Measurements from ENCODE around the gene CKM. TPM values are rescaled to one million over a fixed set of nuclear protein-coding genes. Genes with fewer than 3 reads are reported as not detected.

The CKM gene
- total RNA-seq, 1 donor from 2014 or later = 0.42 TPM

- TF ChIP-seq CTCF (IDR thresholded peaks at IDR 0.05; ENCODE audit: partially characterized antibody, unreplicated experiment) = no peak
- H3K36me3 Mint-ChIP-seq (ENCODE audit: unreplicated experiment) = peaks cover 9% of the 10 kb centered on the region
- peaks cover 9% of the 10 kb centered on the region for H3K9me3 Mint-ChIP-seq (ENCODE audit: unreplicated experiment)
- peaks cover under 1% of the 10 kb centered on the region for H3K4me1 Mint-ChIP-seq (ENCODE audit: low read depth, unreplicated experiment)
- DNase-seq = no peak
- no peak overlapping the region for H3K27ac Mint-ChIP-seq (ENCODE audit: unreplicated experiment)
- H3K27me3 Mint-ChIP-seq (ENCODE audit: unreplicated experiment) = peaks cover 9% of the 10 kb centered on the region
- no peak overlapping the region for H3K4me3 Mint-ChIP-seq (ENCODE audit: unreplicated experiment)
Measured at GRCh38 chr19:45299719-45300118, 23.0 kb downstream of the CKM start.

- Mint-ChIP-seq H3K27ac (ENCODE audit: unreplicated experiment) (no peak overlapping the region), H3K9me3 (ENCODE audit: unreplicated experiment) (peaks cover 1% of the 10 kb centered on the region), H3K4me1 (ENCODE audit: low read depth, unreplicated experiment) (peaks cover 3% of the 10 kb centered on the region), H3K27me3 (ENCODE audit: unreplicated experiment) (peaks cover 10% of the 10 kb centered on the region), H3K36me3 (ENCODE audit: unreplicated experiment) (peaks cover 14% of the 10 kb centered on the region), H3K4me3 (ENCODE audit: unreplicated experiment) (no peak overlapping the region)
- TF ChIP-seq CTCF (IDR thresholded peaks at IDR 0.05; ENCODE audit: partially characterized antibody, unreplicated experiment) = no peak
- no peak for DNase-seq
Measured at GRCh38 chr19:45298264-45298663, 24.4 kb downstream of the CKM start.

- Mint-ChIP-seq H3K9me3 (ENCODE audit: unreplicated experiment) (peaks cover 2% of the 10 kb centered on the region), H3K4me3 (ENCODE audit: unreplicated experiment) (no peak overlapping the region), H3K36me3 (ENCODE audit: unreplicated experiment) (peaks cover 16% of the 10 kb centered on the region), H3K27me3 (ENCODE audit: unreplicated experiment) (peaks cover 10% of the 10 kb centered on the region), H3K27ac (ENCODE audit: unreplicated experiment) (no peak overlapping the region), H3K4me1 (ENCODE audit: low read depth, unreplicated experiment) (peaks cover 3% of the 10 kb centered on the region)
- TF ChIP-seq CTCF (IDR thresholded peaks at IDR 0.05; ENCODE audit: partially characterized antibody, unreplicated experiment) = no peak
- no peak for DNase-seq
Measured at GRCh38 chr19:45297674-45298073, 25.0 kb downstream of the CKM start.

GRCh38 chr19:45296355-45296754 is 26.3 kb downstream of the CKM start:
- peaks cover 3% of the 10 kb centered on the region for H3K4me1 Mint-ChIP-seq (ENCODE audit: low read depth, unreplicated experiment)
- H3K27me3 Mint-ChIP-seq (ENCODE audit: unreplicated experiment) = peaks cover 10% of the 10 kb centered on the region
- no peak for DNase-seq
- no peak for TF ChIP-seq CTCF (IDR thresholded peaks at IDR 0.05; ENCODE audit: partially characterized antibody, unreplicated experiment)
- H3K4me3 Mint-ChIP-seq (ENCODE audit: unreplicated experiment) = no peak overlapping the region
- H3K9me3 Mint-ChIP-seq (ENCODE audit: unreplicated experiment) = peaks cover 3% of the 10 kb centered on the region
- H3K36me3 Mint-ChIP-seq (ENCODE audit: unreplicated experiment) = peaks cover 26% of the 10 kb centered on the region
- no peak overlapping the region for H3K27ac Mint-ChIP-seq (ENCODE audit: unreplicated experiment)

- no peak for TF ChIP-seq CTCF (IDR thresholded peaks at IDR 0.05; ENCODE audit: partially characterized antibody, unreplicated experiment)
- Mint-ChIP-seq H3K4me1 (ENCODE audit: low read depth, unreplicated experiment) (peaks cover 3% of the 10 kb centered on the region), H3K36me3 (ENCODE audit: unreplicated experiment) (peaks cover 26% of the 10 kb centered on the region), H3K4me3 (ENCODE audit: unreplicated experiment) (no peak overlapping the region), H3K9me3 (ENCODE audit: unreplicated experiment) (peaks cover 3% of the 10 kb centered on the region), H3K27ac (ENCODE audit: unreplicated experiment) (no peak overlapping the region), H3K27me3 (ENCODE audit: unreplicated experiment) (peaks cover 10% of the 10 kb centered on the region)
- no peak for DNase-seq
Measured at GRCh38 chr19:45295873-45296272, 26.8 kb downstream of the CKM start.
